ENCODE measurements around the gene ING1. TPM values are rescaled to one million over a fixed set of nuclear protein-coding genes. Genes with fewer than 3 reads are reported as not detected.

The ING1 gene
- total and polyA plus RNA-seq, 12 donors = 4.3 to 28.6 (median 8.9) TPM

GRCh38 chr13:110759710-110760109 lies 46.2 kb downstream of the ING1 start:
- Histone ChIP-seq H3K4me3 (no peak overlapping the region), H3K27ac (no peak overlapping the region), H3K9me3 (replicated peaks in 1 of 3) (no peaks in the 10 kb centered on the region), H3K27me3 (no peaks in the 10 kb centered on the region), H3K4me1 (replicated peaks in 1 of 2) (no peaks in the 10 kb centered on the region), H3K36me3 (replicated peaks in 1 of 2) (no peaks in the 10 kb centered on the region)
- DNase-seq = no peak
- WGBS, 4 donors = 62 to 84% (median 69%) methylated on average over 4 of the region's 4 CpGs
- no peak for TF ChIP-seq POLR2A (IDR thresholded peaks at IDR 0.05)
- TF ChIP-seq CTCF (IDR thresholded peaks at IDR 0.05) = no peak
- intact Hi-C loops (cut with DNase I) = no loop called here

- Histone ChIP-seq H3K36me3 (replicated peaks in 1 of 2) (no peaks in the 10 kb centered on the region), H3K27ac (no peak overlapping the region), H3K27me3 (no peaks in the 10 kb centered on the region), H3K4me1 (replicated peaks in 1 of 2) (no peaks in the 10 kb centered on the region), H3K9me3 (replicated peaks in 1 of 3) (no peaks in the 10 kb centered on the region), H3K4me3 (no peak overlapping the region)
- no peak for DNase-seq
- intact Hi-C loops (cut with DNase I) = no loop called here
- no peak for TF ChIP-seq POLR2A (IDR thresholded peaks at IDR 0.05)
- TF ChIP-seq CTCF (IDR thresholded peaks at IDR 0.05) = no peak
- 81 to 90% (median 86%) methylated on average over 6 of the region's 6 CpGs for WGBS, 4 donors
Measured at GRCh38 chr13:110760611-110761010, 47.1 kb downstream of the ING1 start.

GRCh38 chr13:110766671-110767430 lies 53.4 kb downstream of the ING1 start:
- WGBS, 4 donors = 70 to 82% (median 75%) methylated on average over 4 of the region's 4 CpGs
- Histone ChIP-seq H3K27me3 (no peaks in the 10 kb centered on the region), H3K4me1 (replicated peaks in 1 of 2) (no peaks in the 10 kb centered on the region), H3K4me3 (no peak overlapping the region), H3K9me3 (replicated peaks in 1 of 3) (no peaks in the 10 kb centered on the region), H3K27ac (no peak overlapping the region), H3K36me3 (replicated peaks in 1 of 2) (no peaks in the 10 kb centered on the region)
- TF ChIP-seq POLR2A (IDR thresholded peaks at IDR 0.05) = no peak
- no peak for TF ChIP-seq CTCF (IDR thresholded peaks at IDR 0.05)
- DNase-seq = no peak
- intact Hi-C loops (cut with DNase I) = no loop called here

DNA sequence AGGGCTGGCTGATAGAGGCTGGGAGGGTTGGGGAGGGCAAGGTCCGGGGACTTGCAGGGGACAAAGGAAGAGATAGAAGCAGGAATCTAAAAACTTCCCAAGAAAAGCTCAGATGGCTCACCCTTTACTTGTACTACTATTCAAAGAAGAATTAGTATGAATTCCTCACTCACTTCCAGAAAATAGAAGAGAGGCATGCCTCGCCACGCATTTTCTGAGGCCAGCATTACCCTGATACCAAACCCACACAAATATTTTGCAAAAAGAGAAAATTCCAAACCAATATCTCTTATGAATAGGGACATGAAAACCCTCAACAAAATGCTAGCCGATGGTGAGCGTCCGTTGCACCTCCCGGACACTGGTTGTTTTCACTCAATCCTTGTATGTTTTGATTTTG lies 54.0 kb downstream of the ING1 start:
- Histone ChIP-seq H3K4me3 (no peak overlapping the region), H3K27me3 (no peaks in the 10 kb centered on the region), H3K27ac (no peak overlapping the region), H3K36me3 (replicated peaks in 1 of 2) (no peaks in the 10 kb centered on the region), H3K9me3 (replicated peaks in 1 of 3) (no peaks in the 10 kb centered on the region), H3K4me1 (replicated peaks in 1 of 2) (no peaks in the 10 kb centered on the region)
- intact Hi-C loops (cut with DNase I) = no loop called here
- WGBS, 4 donors = 88 to 95% (median 91%) methylated on average over 7 of the region's 7 CpGs
- TF ChIP-seq POLR2A (IDR thresholded peaks at IDR 0.05) (no peak), CTCF (IDR thresholded peaks at IDR 0.05) (no peak)
- no peak for DNase-seq

All from adrenal gland (tissue), 12 donors.